ENCODE results near the gene PAIP2B. TPM values are rescaled to one million over a fixed set of nuclear protein-coding genes. Genes with fewer than 3 reads are reported as not detected.

PAIP2B gene
- total RNA-seq, 1 experiment from 2014 or later, result 4.0 TPM

Other genes with a start within 250 kb of the PAIP2B start
- not detected in 2 replicates for gene ANKRD53, start 248.5 kb downstream of the PAIP2B start, total RNA-seq (2014; rRNA removed)
- 51.8 and 54.2 TPM in 2 replicates for gene TEX261, start 232.2 kb downstream of the PAIP2B start, total RNA-seq (2014; rRNA removed)
- gene NAGK, start 158.5 kb downstream of the PAIP2B start, total RNA-seq (2014; rRNA removed), result 55.5 and 70.5 TPM in 2 replicates
- 10.9 and 15.3 TPM in 2 replicates for gene MCEE, start 96.9 kb downstream of the PAIP2B start, total RNA-seq (2014; rRNA removed)
- gene MPHOSPH10, start 96.5 kb downstream of the PAIP2B start, total RNA-seq (2014; rRNA removed), result 26.4 and 28.0 TPM in 2 replicates
- 82.9 and 93.2 TPM in 2 replicates for gene ZNF638, start 104.7 kb upstream of the PAIP2B start, total RNA-seq (2014; rRNA removed)
- gene DYSF, start 226.5 kb upstream of the PAIP2B start, total RNA-seq (2014; rRNA removed), result 13.0 and 18.8 TPM in 2 replicates

Measured in PC-3 (cell line).